ENCODE data around the gene CENPH. TPM values are rescaled to one million over a fixed set of nuclear protein-coding genes. Genes with fewer than 3 reads are reported as not detected.
"Not testable (repeated sequence)": the region's sequence is repeated elsewhere in the genome, so short reads cannot be mapped to it uniquely, and the experiment has no call there.

Gene CENPH
- total RNA-seq, 1 donor from 2014 or later: 34.4 TPM

- intact Hi-C loops (cut with micrococcal nuclease): no loop called here
These were observed 17.3 kb downstream of the CENPH start for GRCh38 chr5:69206528-69207190.

GRCh38 chr5:69209602-69210001 is 20.2 kb downstream of the CENPH start:
- intact Hi-C loops (cut with micrococcal nuclease): no loop called here

GRCh38 chr5:69211200-69211599 is 21.8 kb downstream of the CENPH start:
- intact Hi-C loops (cut with micrococcal nuclease): no loop called here

GRCh38 chr5:69212022-69212421 is 22.6 kb downstream of the CENPH start:
- intact Hi-C loops (cut with micrococcal nuclease): no loop called here

GRCh38 chr5:69213513-69214215 is 24.3 kb downstream of the CENPH start:
- intact Hi-C loops (cut with micrococcal nuclease): no loop called here

- intact Hi-C loops (cut with micrococcal nuclease): loop anchor here (1.0 kb wide), 5 partner anchors 17 to 152 kb away; partner anchors contain the start of genes AK6, CCNB1, CDK7 and CENPH
These were observed 27.7 kb downstream of the CENPH start for GRCh38 chr5:69217151-69217511.

- intact Hi-C loops (cut with micrococcal nuclease): loop anchor here (1.0 kb wide), 5 partner anchors 16 to 151 kb away; partner anchors contain the start of genes AK6, CCNB1, CDK7 and CENPH
These were observed 28.5 kb downstream of the CENPH start for GRCh38 chr5:69217548-69218526.

GRCh38 chr5:69219939-69220338 is 30.6 kb downstream of the CENPH start:
- intact Hi-C loops (cut with micrococcal nuclease): no loop called here

GRCh38 chr5:69220371-69220770 is 31.0 kb downstream of the CENPH start:
- intact Hi-C loops (cut with micrococcal nuclease): not testable (repeated sequence)

- intact Hi-C loops (cut with micrococcal nuclease): not testable (repeated sequence)
These were observed 31.4 kb downstream of the CENPH start for GRCh38 chr5:69220833-69221232.

- intact Hi-C loops (cut with micrococcal nuclease): no loop called here
These were observed 35.1 kb downstream of the CENPH start for GRCh38 chr5:69224520-69224919.

- intact Hi-C loops (cut with micrococcal nuclease): no loop called here
These were observed 36.5 kb downstream of the CENPH start for GRCh38 chr5:69225860-69226259.

GRCh38 chr5:69230181-69230580 is 40.8 kb downstream of the CENPH start:
- intact Hi-C loops (cut with micrococcal nuclease): no loop called here

GRCh38 chr5:69231281-69231680 is 41.9 kb downstream of the CENPH start:
- intact Hi-C loops (cut with micrococcal nuclease): no loop called here

- intact Hi-C loops (cut with micrococcal nuclease): no loop called here
These were observed 42.5 kb downstream of the CENPH start for GRCh38 chr5:69231851-69232250.

GRCh38 chr5:69234457-69235268 is 45.3 kb downstream of the CENPH start, which contains the start of gene CDK7:
CDK7 (plus strand) TSS chr5:69234886; CDS start chr5:69234976, 90 bp downstream.
- intact Hi-C loops (cut with micrococcal nuclease): loop anchor here (1.0 kb wide), 6 partner anchors 17 to 140 kb away; partner anchors contain the start of genes AK6, CCNB1, CENPH and RAD17

- intact Hi-C loops (cut with micrococcal nuclease): not testable (repeated sequence)
These were observed 47.4 kb downstream of the CENPH start for GRCh38 chr5:69236733-69237132.

- intact Hi-C loops (cut with micrococcal nuclease): no loop called here
These were observed 48.5 kb downstream of the CENPH start for GRCh38 chr5:69237877-69238276.

- intact Hi-C loops (cut with micrococcal nuclease): no loop called here
These were observed 49.4 kb downstream of the CENPH start for GRCh38 chr5:69238760-69239251.

GRCh38 chr5:69242215-69242927 is 53.0 kb downstream of the CENPH start:
- intact Hi-C loops (cut with micrococcal nuclease): no loop called here
